PC-3 (cell line): Measurements from ENCODE around the gene SH3BP4. TPM values are rescaled to one million over a fixed set of nuclear protein-coding genes. Genes with fewer than 3 reads are reported as not detected.

Source experiments
- ATAC-seq: fragments of 200-7000 bp; cut with Tn5 transposase; 2 replicates; pipeline ENCODE4 v1.9.1; 2020; ENCODE audit warnings: mild to moderate bottlenecking, moderate library complexity
- BruUV-seq: library from RNA; stranded (reverse); fragments of 400-500 nt; replicated peaks from 2 replicates; lab custom pipeline; 2021; lab: Mats Ljungman, UMichigan
- CTCF ChIA-PET: fragments of 300-600 bp; sonication (Branson Sonifier 250); formaldehyde crosslinking; loops from one replicate; lab custom pipeline; 2022; ENCODE audit warnings: antibody characterized with exemption; lab: Charles Lee
- POLR2A ChIA-PET: fragments of 300-600 bp; sonication (Branson Sonifier 250); formaldehyde crosslinking; loops from one replicate; lab custom pipeline; 2022; ENCODE audit warnings: antibody characterized with exemption; ENCODE audit not compliant: unreplicated experiment; lab: Charles Lee
- DNase-seq: peaks from one replicate; pipeline ENCODE4 v3.0.0-alpha.2; 2015
- H2AFZ ChIP-seq: fragments of 300-600 bp; sonication (generic); 2 replicates; pipeline ENCODE4 v1.6.0; 2016; ENCODE audit warnings: antibody characterized with exemption, low read length
- H3F3A ChIP-seq: fragments of 300-600 bp; sonication (generic); one replicate; pipeline ENCODE4 v1.6.0; 2017; ENCODE audit warnings: antibody characterized with exemption, low read length, control low read depth, mild to moderate bottlenecking; ENCODE audit not compliant: unreplicated experiment
- H3K27ac ChIP-seq: fragments of 300-600 bp; sonication (generic); 2 replicates; pipeline ENCODE4 v1.5.1; 2016; ENCODE audit warnings: mild to moderate bottlenecking, low read length
- H3K27me3 ChIP-seq: fragments of 300-600 bp; sonication (generic); 2 replicates; pipeline ENCODE4 v1.6.1; 2016; ENCODE audit warnings: low read length, mixed read lengths
- H3K36me3 ChIP-seq: fragments of 300-600 bp; sonication (generic); 2 replicates; pipeline ENCODE4 v1.6.1; 2016; ENCODE audit warnings: low read depth, mixed run types, low read length, mixed read lengths
- H3K4me1 ChIP-seq: fragments of 300-600 bp; sonication (generic); 2 replicates; pipeline ENCODE4 v1.5.1; 2016; ENCODE audit warnings: low read length; ENCODE audit not compliant: insufficient read depth
- H3K4me2 ChIP-seq: fragments of 300-600 bp; sonication (generic); 2 replicates; pipeline ENCODE4 v1.6.0; 2016; ENCODE audit warnings: low read length
- H3K4me3 ChIP-seq: fragments of 300-600 bp; sonication (generic); 2 replicates; pipeline ENCODE4 v1.5.1; 2016; ENCODE audit warnings: mild to moderate bottlenecking, low read length, mixed read lengths
- H3K79me2 ChIP-seq: fragments of 300-600 bp; sonication (generic); 2 replicates; pipeline ENCODE4 v1.6.1; 2017; ENCODE audit warnings: low read length, mixed read lengths
- H3K9ac ChIP-seq: fragments of 300-600 bp; sonication (generic); 2 replicates; pipeline ENCODE4 v1.6.0; 2016; ENCODE audit warnings: mild to moderate bottlenecking, low read length
- H3K9me2 ChIP-seq: fragments of 300-600 bp; sonication (generic); replicated peaks from 2 replicates; pipeline ENCODE4 v1.6.1; 2016; ENCODE audit warnings: mixed run types, low read length, mixed read lengths
- H3K9me3 ChIP-seq: fragments of 300-600 bp; sonication (generic); 2 replicates; pipeline ENCODE4 v1.6.1; 2016; ENCODE audit warnings: low read length, mixed read lengths
- H4K20me1 ChIP-seq: fragments of 300-600 bp; sonication (generic); 2 replicates; pipeline ENCODE4 v1.6.1; 2016; ENCODE audit warnings: low read length, mixed read lengths
- CTCF ChIP-seq: fragments of 300-600 bp; sonication (generic); conservative IDR thresholded peaks from 2 replicates; pipeline ENCODE4 v1.5.1; 2017; ENCODE audit warnings: antibody characterized with exemption, low read depth, mild to moderate bottlenecking, low read length
- EZH2 ChIP-seq: fragments of 300-600 bp; sonication (generic); IDR thresholded peaks from one replicate; pipeline ENCODE4 v1.6.1; 2017; ENCODE audit warnings: antibody characterized with exemption, mild to moderate bottlenecking, low read length; ENCODE audit not compliant: unreplicated experiment
- EZH2phosphoT487 ChIP-seq: fragments of 300-600 bp; sonication (generic); IDR thresholded peaks from 2 replicates; pipeline ENCODE4 v1.6.1; 2018; ENCODE audit warnings: mild to moderate bottlenecking, antibody characterized with exemption, low read length, borderline replicate concordance
- intact Hi-C: fragments of 100-400 bp; cut with micrococcal nuclease; formaldehyde crosslinking; loops from 2 replicates; pipeline ENCODE4 v1.9.0; 2023
- total RNA-seq: library from RNA; depleted of rRNA; stranded (reverse); fragments of >200 nt; gene quantifications from 2 replicates; pipeline ENCODE4 v1.2.3, GENCODE V29; 2014

SH3BP4 gene
- total RNA-seq, 1 experiment from 2014 or later = 35.2 TPM

GRCh38 chr2:235009081-235009480, 57.3 kb downstream of the SH3BP4 start:
- intact Hi-C loops = no loop called here
- no peaks in the 10 kb centered on the region for H3K27me3 ChIP-seq
- peak overlapping the region; percentile 31; the same call in 1 of the 2 replicates for H3K4me3 ChIP-seq
- H3K9ac ChIP-seq = no peak overlapping the region
- peak overlapping the region; percentile 78 for H3K4me2 ChIP-seq
- no peaks in the 10 kb centered on the region for H3F3A ChIP-seq
- ChIA-PET CTCF (no interaction called here), POLR2A (no interaction called here)
- H4K20me1 ChIP-seq = no peaks in the 10 kb centered on the region; the same call in 1 of the 2 replicates
- peak overlapping the region; percentile 74 for H3K27ac ChIP-seq
- no peaks in the 10 kb centered on the region for H3K9me2 ChIP-seq
- no TSS peak for BruUV-seq
- H3K4me1 ChIP-seq = peaks cover 29% of the 10 kb centered on the region
- H3K79me2 ChIP-seq = peaks cover 92% of the 10 kb centered on the region
- no peaks in the 10 kb centered on the region for H3K9me3 ChIP-seq
- DNase-seq = no peak
- no peak for ATAC-seq
- H2AFZ ChIP-seq = no peak overlapping the region
- no peaks in the 10 kb centered on the region for H3K36me3 ChIP-seq
- TF ChIP-seq EZH2 (no peak), EZH2phosphoT487 (no peak), CTCF (no peak)

GRCh38 chr2:235010117-235010714, 58.4 kb downstream of the SH3BP4 start:
- Histone ChIP-seq H4K20me1 (no peaks in the 10 kb centered on the region), H3K27ac (no peak overlapping the region), H3K9ac (no peak overlapping the region), H3K27me3 (no peaks in the 10 kb centered on the region), H3K9me3 (0 out of 2 replicates have a peak, but pooled peaks cover 4% of the 10 kb centered on the region), H3K4me1 (peaks cover 29% of the 10 kb centered on the region), H3K9me2 (no peaks in the 10 kb centered on the region), H3K79me2 (peaks cover 92% of the 10 kb centered on the region), H3K36me3 (peaks cover 7% of the 10 kb centered on the region), H3F3A (no peaks in the 10 kb centered on the region), H3K4me2 (no peak overlapping the region), H3K4me3 (no peak overlapping the region), H2AFZ (no peak overlapping the region)
- intact Hi-C loops = no loop called here
- DNase-seq = no peak
- no peak for TF ChIP-seq CTCF
- TF ChIP-seq EZH2 = no peak
- TF ChIP-seq EZH2phosphoT487 = no peak
- BruUV-seq = no TSS peak
- ATAC-seq = no peak
- CTCF ChIA-PET = no interaction called here
- POLR2A ChIA-PET = no interaction called here

- no peak overlapping the region for H3K4me2 ChIP-seq
- intact Hi-C loops = no loop called here
Observed at GRCh38 chr2:235011607-235011928, 59.8 kb downstream of the SH3BP4 start.

More at GRCh38 chr2:235011607-235011928, 59.8 kb downstream of the SH3BP4 start:
- H4K20me1 ChIP-seq = no peaks in the 10 kb centered on the region
- H3K27me3 ChIP-seq = no peaks in the 10 kb centered on the region
- H3K36me3 ChIP-seq = peaks cover 7% of the 10 kb centered on the region
- ATAC-seq (no peak), DNase-seq (no peak)
- H3K9ac ChIP-seq = no peak overlapping the region
- no TSS peak for BruUV-seq
- ChIA-PET POLR2A (interaction anchor here (0.7 kb wide), 1 partner anchor 130 kb away, joined by 5 read pairs; no protein-coding TSS in a partner anchor), CTCF (no interaction called here)
- TF ChIP-seq CTCF = no peak
- TF ChIP-seq EZH2 = no peak
- no peak for TF ChIP-seq EZH2phosphoT487
- H3K4me1 ChIP-seq = peaks cover 29% of the 10 kb centered on the region
- no peaks in the 10 kb centered on the region for H3K9me2 ChIP-seq
- no peaks in the 10 kb centered on the region for H3F3A ChIP-seq
- H3K4me3 ChIP-seq = no peak overlapping the region
- peaks cover 85% of the 10 kb centered on the region for H3K79me2 ChIP-seq
- 0 out of 2 replicates have a peak, but pooled peaks cover 5% of the 10 kb centered on the region for H3K9me3 ChIP-seq
- no peak overlapping the region for H3K27ac ChIP-seq
- H2AFZ ChIP-seq = no peak overlapping the region
